Neural progenitor cell (in vitro differentiated cells): ENCODE measurements around the gene ZNF350. TPM values are rescaled to one million over a fixed set of nuclear protein-coding genes. Genes with fewer than 3 reads are reported as not detected.
A peak's percentile ranks its signal among the peaks of the same experiment; 100 is the strongest.

Source experiments
- DNase-seq: peaks from one replicate; pipeline ENCODE4 v3.0.0-alpha.2; 2016; ENCODE audit warnings: low spot score
- H2AFZ ChIP-seq: fragments of 200-600 bp; sonication (generic); replicated peaks from 2 replicates; pipeline ENCODE4 v1.6.1; 2016; ENCODE audit warnings: antibody characterized with exemption
- H3F3A ChIP-seq: fragments of 200-600 bp; sonication (generic); 2 replicates; pipeline ENCODE4 v1.6.1; 2016; ENCODE audit warnings: antibody characterized with exemption, low read depth
- H3K27ac ChIP-seq: fragments of 200-600 bp; sonication (generic); 2 replicates; pipeline ENCODE4 v1.5.1; 2016; ENCODE audit warnings: mild to moderate bottlenecking
- H3K27me3 ChIP-seq: fragments of 200-600 bp; sonication (generic); 2 replicates; pipeline ENCODE4 v1.6.1; 2016; ENCODE audit warnings: mild to moderate bottlenecking, moderate library complexity
- H3K36me3 ChIP-seq: fragments of 200-600 bp; sonication (generic); 2 replicates; pipeline ENCODE4 v1.5.1; 2016
- H3K4me1 ChIP-seq: fragments of 200-600 bp; sonication (generic); 2 replicates; pipeline ENCODE4 v1.6.1; 2016; ENCODE audit warnings: mixed run types
- H3K4me2 ChIP-seq: fragments of 200-600 bp; sonication (generic); 2 replicates; pipeline ENCODE4 v1.6.1; 2016
- H3K4me3 ChIP-seq: fragments of 200-600 bp; sonication (generic); 2 replicates; pipeline ENCODE4 v1.5.1; 2016
- H3K79me2 ChIP-seq: fragments of 200-600 bp; sonication (generic); 2 replicates; pipeline ENCODE4 v1.6.1; 2016; ENCODE audit warnings: low read depth
- H3K9ac ChIP-seq: fragments of 200-600 bp; sonication (generic); 2 replicates; pipeline ENCODE4 v1.6.1; 2016
- H3K9me3 ChIP-seq: fragments of 200-600 bp; sonication (generic); 2 replicates; pipeline ENCODE4 v1.5.1; 2016; ENCODE audit warnings: low read depth
- H4K20me1 ChIP-seq: fragments of 200-600 bp; sonication (generic); 2 replicates; pipeline ENCODE4 v1.6.1; 2016; ENCODE audit warnings: low read depth
- H3K27ac Mint-ChIP-seq: 3 replicates; pipeline ENCODE4 v1.8.0; 2021; ENCODE audit warnings: mixed read lengths
- H3K27me3 Mint-ChIP-seq: 2 replicates; pipeline ENCODE4 v1.8.0; 2022; ENCODE audit warnings: low read depth, mild to moderate bottlenecking, inconsistent platforms, moderate library complexity, mixed read lengths; ENCODE audit not compliant: insufficient read depth
- H3K36me3 Mint-ChIP-seq: 3 replicates; pipeline ENCODE4 v1.8.0; 2021; ENCODE audit warnings: mixed read lengths
- H3K4me1 Mint-ChIP-seq: 3 replicates; pipeline ENCODE4 v1.8.0; 2021; ENCODE audit warnings: mixed read lengths
- H3K4me3 Mint-ChIP-seq: 3 replicates; pipeline ENCODE4 v1.8.0; 2021; ENCODE audit warnings: mild to moderate bottlenecking, moderate library complexity, mixed read lengths
- H3K9me3 Mint-ChIP-seq: 3 replicates; pipeline ENCODE4 v1.8.0; 2020; ENCODE audit warnings: mixed read lengths
- CTCF ChIP-seq: fragments of 200-600 bp; sonication (generic); IDR thresholded peaks from 2 replicates; pipeline ENCODE4 v1.5.1; 2017; ENCODE audit warnings: antibody characterized with exemption, mild to moderate bottlenecking
- EZH2 ChIP-seq: fragments of 200-600 bp; sonication (generic); IDR thresholded peaks from 2 replicates; pipeline ENCODE4 v1.6.1; 2017; ENCODE audit warnings: antibody characterized with exemption, mild to moderate bottlenecking, moderate library complexity
- EZH2phosphoT487 ChIP-seq: fragments of 200-600 bp; sonication (generic); IDR thresholded peaks from 2 replicates; pipeline ENCODE4 v1.6.1; 2017; ENCODE audit warnings: antibody characterized with exemption
- total RNA-seq: library from RNA; depleted of rRNA; stranded (reverse); fragments of >200 nt; gene quantifications from 2 replicates; pipeline ENCODE4 v1.2.3, GENCODE V29; 2015; ENCODE audit warnings: low replicate concordance

The ZNF350 gene
- 4.6 and 7.3 TPM in 2 replicates for total RNA-seq

GRCh38 chr19:51986309-51987291, at the start of gene ZNF350:
Gene ZNF350 (minus strand): TSS chr19:51986840. CDS start chr19:51974360, 12,480 bp downstream.
- Histone ChIP-seq H3F3A (no peaks in the 10 kb centered on the region), H3K36me3 (no peaks in the 10 kb centered on the region), H3K9me3 (no peaks in the 10 kb centered on the region), H4K20me1 (no peaks in the 10 kb centered on the region), H3K4me3 (peak within 1 kb of the TSS; percentile 78), H3K4me1 (no peaks in the 10 kb centered on the region), H3K9ac (peak within 1 kb of the TSS; percentile 81), H3K79me2 (peaks cover 16% of the 10 kb centered on the region), H3K4me2 (peak within 1 kb of the TSS; percentile 64), H3K27ac (no peak within 1 kb of the TSS), H2AFZ (peak within 1 kb of the TSS; percentile 67), H3K27me3 (no peaks in the 10 kb centered on the region)
- peaks cover 59% of the 10 kb centered on the region for H3K9me3 Mint-ChIP-seq
- H3K36me3 Mint-ChIP-seq, result peaks cover 22% of the 10 kb centered on the region
- H3K4me1 Mint-ChIP-seq, result peaks cover 3% of the 10 kb centered on the region
- H3K27me3 Mint-ChIP-seq, result peaks cover 6% of the 10 kb centered on the region
- peak within 1 kb of the TSS; percentile 58 for H3K27ac Mint-ChIP-seq
- H3K4me3 Mint-ChIP-seq, result peak within 1 kb of the TSS; percentile 92
- DNase-seq, result peak; percentile 86
- TF ChIP-seq CTCF, result no peak
- TF ChIP-seq EZH2phosphoT487, result no peak
- TF ChIP-seq EZH2, result no peak

GRCh38 chr19:52034051-52034728, 47.5 kb upstream of the ZNF350 start:
- no peak overlapping the region for H3K4me3 ChIP-seq
- H3K36me3 ChIP-seq, result peaks cover 70% of the 10 kb centered on the region
- no peak overlapping the region for H3K9ac ChIP-seq
- H3K9me3 Mint-ChIP-seq, result peaks cover 89% of the 10 kb centered on the region
- H2AFZ ChIP-seq, result no peak overlapping the region
- H3K4me1 Mint-ChIP-seq, result no peaks in the 10 kb centered on the region
- H3K36me3 Mint-ChIP-seq, result peaks cover 86% of the 10 kb centered on the region
- H3K27me3 ChIP-seq, result no peaks in the 10 kb centered on the region
- DNase-seq, result no peak
- peaks cover 15% of the 10 kb centered on the region for H3F3A ChIP-seq
- H3K4me3 Mint-ChIP-seq, result no peak overlapping the region
- peaks cover 4% of the 10 kb centered on the region for H3K27me3 Mint-ChIP-seq
- peaks cover 1% of the 10 kb centered on the region for H3K79me2 ChIP-seq
- no peak overlapping the region for H3K27ac Mint-ChIP-seq
- no peak overlapping the region for H3K4me2 ChIP-seq
- no peaks in the 10 kb centered on the region for H4K20me1 ChIP-seq
- TF ChIP-seq CTCF (no peak), EZH2 (no peak), EZH2phosphoT487 (no peak)
- H3K9me3 ChIP-seq, result peaks cover 38% of the 10 kb centered on the region
- H3K4me1 ChIP-seq, result no peaks in the 10 kb centered on the region
- no peak overlapping the region for H3K27ac ChIP-seq

GRCh38 chr19:52028780-52029123, 42.1 kb upstream of the ZNF350 start:
- peak overlapping the region; percentile 90 for H3K27ac ChIP-seq
- Mint-ChIP-seq H3K4me1 (peaks cover 7% of the 10 kb centered on the region), H3K27me3 (no peaks in the 10 kb centered on the region), H3K4me3 (peak overlapping the region; percentile 96), H3K27ac (peak overlapping the region; percentile 94), H3K9me3 (peaks cover 75% of the 10 kb centered on the region), H3K36me3 (peaks cover 66% of the 10 kb centered on the region)
- H4K20me1 ChIP-seq, result no peaks in the 10 kb centered on the region
- peak overlapping the region; percentile 88 for H3K9ac ChIP-seq
- DNase-seq, result no peak
- H2AFZ ChIP-seq, result peak overlapping the region; percentile 95
- H3K4me2 ChIP-seq, result peak overlapping the region; percentile 84
- H3K36me3 ChIP-seq, result peaks cover 25% of the 10 kb centered on the region
- TF ChIP-seq EZH2 (no peak), EZH2phosphoT487 (no peak), CTCF (no peak)
- H3K27me3 ChIP-seq, result no peaks in the 10 kb centered on the region
- peaks cover 21% of the 10 kb centered on the region for H3K9me3 ChIP-seq
- H3K4me1 ChIP-seq, result peaks cover 6% of the 10 kb centered on the region
- peaks cover 7% of the 10 kb centered on the region for H3F3A ChIP-seq
- H3K79me2 ChIP-seq, result peaks cover 28% of the 10 kb centered on the region
- H3K4me3 ChIP-seq, result peak overlapping the region; percentile 80
